Right forelimb (tissue), 1 donor: ENCODE data around the gene RPRD1B.

Source experiments
- DNase-seq: peaks from one replicate; pipeline ENCODE4 v3.0.0-alpha.2; 2018

RPRD1B gene

DNA sequence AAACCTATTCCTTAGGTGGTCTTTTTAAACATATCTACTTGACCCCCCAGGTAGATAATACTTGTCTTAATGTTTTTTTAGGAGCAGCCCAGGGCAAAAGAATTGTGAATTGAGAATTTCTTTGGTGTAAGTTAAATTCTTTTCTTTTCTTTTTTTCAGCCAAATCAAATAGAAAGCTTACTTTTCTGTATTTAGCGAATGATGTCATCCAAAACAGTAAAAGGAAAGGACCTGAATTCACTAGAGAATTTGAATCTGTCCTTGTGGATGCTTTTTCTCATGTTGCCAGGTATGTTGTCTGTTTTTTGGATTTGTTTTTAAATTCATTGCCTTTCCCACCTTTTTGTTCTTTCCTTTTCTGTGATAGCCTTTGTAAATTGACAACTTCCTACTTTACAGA, 6.7 kb downstream of the RPRD1B start:
- no peak for DNase-seq

DNA sequence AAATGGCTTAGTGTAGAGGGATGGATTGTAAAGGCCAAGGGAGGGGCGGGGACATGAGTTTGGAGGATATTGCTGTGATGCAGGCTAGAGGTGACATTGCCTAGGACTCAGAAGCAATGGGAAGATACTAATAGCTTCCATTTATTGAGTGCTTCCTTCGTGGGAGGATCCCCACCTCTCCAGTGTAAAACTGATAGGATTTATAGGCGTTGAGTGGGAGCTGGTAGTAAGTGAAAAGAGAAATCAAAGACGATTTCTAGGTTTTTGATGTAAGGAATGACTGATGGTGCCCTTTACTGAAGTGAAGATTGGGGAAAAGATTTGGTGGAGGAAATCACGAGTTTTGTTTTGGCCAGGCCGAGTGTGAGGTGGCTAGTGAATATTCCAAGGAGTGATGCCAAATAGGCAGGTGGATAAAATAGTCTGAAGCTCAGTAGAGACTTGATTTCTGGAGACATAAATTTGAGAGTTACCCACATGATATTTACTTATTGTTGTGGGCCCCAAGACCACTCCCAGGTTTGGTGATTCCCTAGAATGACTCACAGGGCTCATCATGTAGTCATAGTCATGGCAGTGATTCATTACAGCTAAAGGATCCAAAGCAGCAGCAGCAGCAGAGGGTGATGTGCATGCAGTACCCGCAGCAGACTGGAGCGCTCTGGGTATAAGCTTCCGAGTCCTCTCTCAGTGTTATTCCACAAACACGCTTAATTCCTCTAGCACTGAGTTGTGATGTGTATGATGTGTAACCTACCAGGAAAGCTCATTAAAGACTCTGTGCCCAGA, 10.2 kb downstream of the RPRD1B start:
- no peak for DNase-seq

DNA sequence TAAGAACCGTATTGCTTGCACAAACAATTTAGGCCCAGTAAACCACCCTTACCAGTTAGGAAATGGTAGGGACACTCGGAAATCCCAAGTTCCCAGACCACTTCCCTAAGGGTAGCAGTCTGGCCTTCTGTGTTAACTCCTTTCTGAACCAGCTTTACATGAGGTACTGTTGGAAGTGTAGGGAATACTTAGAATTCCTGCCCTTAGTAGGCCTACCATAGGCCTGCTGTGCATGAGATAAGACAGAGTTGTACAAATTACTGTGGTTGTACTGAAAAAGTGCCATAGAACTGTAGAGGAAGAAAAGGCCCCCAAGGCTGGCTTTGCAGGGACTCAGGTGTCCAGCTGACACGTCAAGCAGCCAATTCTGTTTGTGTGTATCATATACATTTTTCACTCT, 11.1 kb downstream of the RPRD1B start:
- no peak for DNase-seq

DNA sequence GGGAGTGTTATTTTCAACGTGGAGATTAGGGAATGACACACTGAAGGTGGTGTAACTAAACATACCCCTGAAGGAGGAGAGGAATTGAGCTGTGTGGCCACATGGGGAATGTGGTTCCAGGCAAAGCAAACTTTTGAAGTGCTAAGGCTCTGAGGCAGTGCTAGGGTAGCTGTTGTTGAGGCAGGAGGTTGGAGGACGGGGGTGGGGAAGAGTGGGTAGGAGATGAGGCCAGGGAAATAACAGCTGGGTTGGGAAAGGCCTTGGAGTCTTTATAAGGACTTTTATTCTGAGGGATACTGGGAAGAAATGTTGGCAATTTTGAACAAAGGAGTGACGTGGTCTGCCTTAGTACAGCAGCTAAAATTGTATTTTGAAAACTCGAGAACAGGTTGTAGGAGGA, 13.0 kb downstream of the RPRD1B start:
- DNase-seq = no peak

DNA sequence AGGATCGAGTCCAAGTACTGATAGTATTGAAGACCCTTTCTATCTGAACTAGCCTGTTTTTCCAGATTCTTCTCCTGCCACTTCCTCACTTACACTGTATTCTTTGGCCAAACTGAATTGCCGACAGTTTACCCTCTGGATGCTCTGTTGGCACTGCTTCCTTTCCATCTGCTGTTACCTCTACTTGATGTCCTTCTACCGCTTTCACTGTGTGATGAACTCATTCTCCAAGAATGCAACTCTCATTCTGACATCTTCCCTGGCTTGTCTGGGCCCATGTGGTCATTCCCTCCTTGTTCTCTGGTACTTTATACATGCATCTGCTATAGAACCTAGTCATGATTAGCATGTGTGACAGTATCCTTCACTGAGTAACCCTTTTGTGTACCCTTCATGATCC, 16.3 kb downstream of the RPRD1B start:
- DNase-seq = no peak

DNA sequence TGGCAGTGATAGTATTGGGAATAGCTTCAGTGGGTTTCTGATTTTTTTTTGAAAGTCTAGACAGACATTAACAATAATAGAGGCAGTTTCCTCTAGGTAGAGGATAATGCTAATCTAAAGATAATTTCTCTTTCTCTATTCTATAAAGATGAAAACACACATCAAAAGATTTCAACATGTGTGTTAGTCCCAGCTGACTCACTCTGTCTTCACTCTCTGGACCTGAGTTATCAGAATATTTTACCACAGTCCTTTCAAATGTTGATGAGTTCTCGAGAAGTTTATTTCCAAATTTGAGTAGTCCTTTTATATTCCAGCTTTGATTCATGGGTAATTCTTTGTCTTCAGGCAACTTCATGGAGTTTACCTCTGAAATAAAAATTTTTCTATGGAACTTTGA, 17.1 kb downstream of the RPRD1B start:
- no peak for DNase-seq

DNA sequence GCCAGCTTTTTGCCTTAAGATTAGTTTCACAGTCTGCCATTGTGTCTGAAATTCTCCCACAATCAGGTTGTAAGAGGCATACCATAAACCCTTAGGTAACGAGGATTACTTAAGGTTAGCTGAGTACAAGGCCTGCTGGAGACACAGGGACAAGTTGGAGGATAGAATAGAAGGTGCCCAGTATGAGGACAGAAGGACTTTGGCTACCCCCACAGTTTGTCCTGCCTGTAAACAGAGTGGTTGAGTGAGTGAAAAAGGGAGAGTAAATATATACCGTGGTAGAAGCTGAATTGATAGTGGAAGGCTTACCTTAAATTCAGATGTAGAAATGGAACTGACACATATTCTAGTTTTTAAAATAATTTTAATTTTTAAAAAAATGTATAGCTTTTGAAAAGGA, 19.3 kb downstream of the RPRD1B start:
- DNase-seq = no peak

DNA sequence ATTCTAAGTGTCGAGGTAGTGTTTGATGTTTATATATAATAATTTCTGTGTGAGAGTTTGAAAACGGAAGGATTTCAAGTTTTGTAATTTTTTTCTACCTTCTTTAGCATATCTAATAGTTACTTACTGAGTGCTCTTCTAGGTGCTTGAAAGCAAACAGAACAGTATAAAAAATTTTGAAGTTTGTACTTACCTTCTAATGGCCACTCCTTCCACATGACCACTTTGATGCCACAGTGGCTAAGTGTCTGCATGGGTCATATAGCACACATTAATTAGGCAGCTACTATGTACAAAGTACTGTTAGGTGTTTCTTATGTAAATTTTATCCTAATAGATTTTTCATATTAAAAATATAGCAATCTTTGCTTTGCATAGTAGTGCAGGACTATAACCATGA, 21.1 kb downstream of the RPRD1B start:
- DNase-seq = no peak

DNA sequence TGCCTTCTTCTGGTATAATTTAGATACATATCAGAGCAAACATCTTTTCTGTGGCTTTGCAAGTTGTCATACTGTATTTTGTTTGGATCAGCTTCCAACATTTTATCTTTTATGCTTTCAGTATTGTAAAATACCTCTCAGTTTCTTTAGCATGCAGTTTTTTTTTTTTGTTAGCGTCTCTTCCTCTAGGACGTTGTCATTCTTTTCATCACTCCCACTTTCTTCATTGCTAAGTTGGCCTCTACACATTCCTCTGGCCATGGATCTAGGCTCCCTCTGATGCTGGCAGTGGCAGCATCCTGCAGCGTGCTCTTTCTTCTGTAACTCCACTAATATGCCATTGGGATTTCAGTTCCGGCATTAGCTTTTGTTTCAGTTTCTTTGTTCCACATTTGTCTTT, 21.7 kb downstream of the RPRD1B start:
- no peak for DNase-seq

DNA sequence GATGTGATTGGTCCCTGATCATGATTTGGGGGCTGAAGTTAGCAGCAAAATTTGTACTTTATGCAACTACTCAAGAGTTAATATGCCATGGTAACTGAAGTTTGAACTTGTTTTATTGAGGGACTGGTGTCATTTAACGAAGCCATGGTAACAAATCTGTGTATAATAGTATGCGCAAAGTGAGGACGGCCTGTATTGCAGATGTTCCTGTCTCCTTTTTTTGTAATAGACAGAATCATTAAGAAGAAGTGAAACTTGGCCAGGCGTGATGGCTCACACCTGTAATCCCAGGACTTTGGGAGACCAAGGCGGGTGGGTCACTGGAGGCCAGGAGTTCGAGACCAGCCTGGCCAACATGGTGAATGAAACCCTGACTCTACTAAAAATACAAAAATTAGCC, 22.3 kb downstream of the RPRD1B start:
- no peak for DNase-seq

DNA sequence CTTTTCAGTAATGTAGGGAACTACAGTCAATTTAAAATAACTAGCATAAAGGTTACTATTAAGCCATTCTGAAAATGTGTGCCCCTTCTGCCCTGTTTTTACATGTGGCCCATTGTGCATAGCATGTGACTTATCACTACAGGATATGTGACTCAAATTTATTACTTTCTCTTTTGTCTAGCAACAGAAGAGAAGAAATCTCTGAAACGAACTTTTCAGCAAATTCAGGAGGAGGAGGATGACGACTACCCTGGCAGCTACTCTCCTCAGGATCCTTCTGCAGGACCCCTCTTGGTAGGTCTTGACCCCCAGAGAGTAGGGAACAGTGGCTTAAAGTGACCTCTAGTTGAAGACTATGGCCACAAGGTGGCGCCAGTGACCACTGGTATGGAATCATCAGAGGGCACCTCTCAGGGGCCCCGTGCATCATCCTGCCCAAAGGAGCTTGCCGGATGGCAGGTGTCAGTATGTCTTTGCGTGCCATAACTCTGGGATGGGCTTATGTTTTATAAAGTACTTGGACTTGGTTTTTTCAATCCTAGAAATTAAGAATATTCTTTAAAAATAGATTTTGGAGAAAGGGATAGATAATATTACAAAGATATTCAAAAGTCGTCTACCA, 23.9 kb downstream of the RPRD1B start:
- DNase-seq = peak; percentile 83

DNA sequence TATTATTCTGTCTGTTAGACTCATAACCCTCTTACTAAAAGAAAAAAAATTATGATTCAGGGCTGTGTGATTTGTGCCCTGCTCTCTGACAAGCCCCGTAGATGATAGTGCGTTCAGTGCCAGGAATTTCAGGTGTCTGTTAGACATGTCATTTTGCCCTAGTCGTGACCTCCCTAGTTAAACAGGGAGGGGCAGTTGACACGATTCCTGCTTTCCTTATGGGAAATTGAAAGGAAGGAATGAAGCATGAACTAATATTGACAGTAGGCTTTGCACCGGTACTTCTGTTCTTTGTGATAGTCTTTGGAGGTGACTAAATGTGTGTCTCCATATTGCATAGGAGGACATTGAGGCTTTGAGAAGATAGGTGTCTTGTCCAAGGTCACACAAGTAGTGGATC, 26.3 kb downstream of the RPRD1B start:
- no peak for DNase-seq

DNA sequence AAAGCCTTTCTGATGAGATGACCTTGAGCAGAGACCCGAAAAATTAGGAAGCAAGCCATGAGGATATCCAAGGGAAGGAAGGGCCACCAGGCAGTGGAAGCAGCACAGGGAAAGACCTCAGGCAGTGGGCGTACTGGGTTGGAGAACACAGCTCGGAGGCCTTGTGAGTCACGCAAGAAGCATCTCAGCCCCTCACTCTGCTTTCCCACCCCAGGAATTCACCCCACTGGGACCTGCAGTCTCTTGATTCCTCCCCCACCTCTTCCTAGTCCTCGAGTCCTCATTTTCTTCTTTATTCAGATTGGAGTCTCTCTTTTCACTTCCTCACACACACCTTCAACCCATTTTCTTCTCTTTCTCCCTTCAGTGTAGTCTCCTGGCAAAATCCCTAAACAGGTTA, 27.0 kb downstream of the RPRD1B start:
- no peak for DNase-seq

DNA sequence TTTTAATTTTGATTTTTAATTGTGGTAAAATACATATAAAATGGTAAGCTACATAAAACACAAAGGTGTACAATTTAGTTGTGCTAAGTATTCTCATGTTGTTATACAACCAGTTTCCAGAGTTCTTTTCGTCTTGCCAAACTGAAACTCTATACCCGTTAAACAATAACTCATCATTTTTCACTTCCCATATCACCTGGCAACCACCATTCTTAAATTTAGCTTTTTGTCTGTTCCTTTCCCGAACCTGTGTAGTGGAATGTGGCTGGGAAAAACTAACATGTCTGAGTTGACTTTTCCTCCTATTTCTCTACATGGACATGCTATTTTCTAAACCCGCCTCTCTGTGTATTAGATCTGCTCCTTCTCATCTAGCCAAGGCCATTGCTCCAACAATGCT, 27.6 kb downstream of the RPRD1B start:
- no peak for DNase-seq

DNA sequence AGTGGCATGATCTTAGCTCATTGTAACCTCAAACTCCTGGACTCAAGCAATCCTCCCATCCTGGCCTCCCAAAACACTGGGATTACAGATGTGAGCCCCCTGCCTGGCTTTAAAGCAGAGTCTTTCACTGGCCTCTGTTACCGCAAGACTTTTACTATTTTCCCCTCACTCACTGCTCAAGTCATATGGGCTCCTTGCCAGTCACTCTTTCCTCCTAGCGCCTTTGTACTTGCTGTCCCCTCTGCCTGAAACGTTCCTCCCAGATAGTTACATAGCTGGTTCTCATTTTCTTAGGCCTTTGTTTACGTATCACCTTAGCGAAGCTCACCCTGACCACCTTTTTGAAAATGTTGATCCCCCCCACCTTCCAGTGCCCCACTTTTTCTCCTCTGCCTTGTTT, 29.3 kb downstream of the RPRD1B start:
- no peak for DNase-seq

DNA sequence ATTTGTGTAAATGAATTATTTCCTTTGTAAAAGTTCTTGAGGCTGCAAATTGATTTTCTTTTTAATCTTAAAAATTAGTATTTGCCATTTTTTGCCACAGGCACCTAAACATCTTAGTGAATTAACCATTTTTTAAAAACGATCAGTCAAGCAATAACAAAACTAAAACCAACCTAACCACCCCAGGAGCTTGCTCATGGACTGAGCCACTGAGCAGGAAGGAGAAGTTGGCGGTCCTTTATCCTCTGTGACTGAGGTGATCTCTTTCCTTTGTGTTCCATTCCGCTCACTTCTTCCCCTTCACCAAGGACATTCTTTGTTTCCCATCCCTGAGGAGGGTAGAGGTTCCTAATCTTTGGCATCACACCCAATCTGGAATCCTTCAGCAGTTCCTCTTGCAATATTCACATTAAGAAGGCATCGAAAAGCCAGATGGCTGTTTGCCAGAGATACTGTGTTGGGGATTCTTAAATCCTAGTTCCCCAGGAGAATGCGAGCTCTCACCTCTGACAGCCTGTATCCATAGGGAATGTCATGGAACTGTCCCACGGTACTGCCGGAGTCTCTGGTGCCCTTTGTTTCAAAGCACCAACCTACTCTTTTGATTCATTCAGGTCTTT, 30.5 kb downstream of the RPRD1B start:
- no peak for DNase-seq

DNA sequence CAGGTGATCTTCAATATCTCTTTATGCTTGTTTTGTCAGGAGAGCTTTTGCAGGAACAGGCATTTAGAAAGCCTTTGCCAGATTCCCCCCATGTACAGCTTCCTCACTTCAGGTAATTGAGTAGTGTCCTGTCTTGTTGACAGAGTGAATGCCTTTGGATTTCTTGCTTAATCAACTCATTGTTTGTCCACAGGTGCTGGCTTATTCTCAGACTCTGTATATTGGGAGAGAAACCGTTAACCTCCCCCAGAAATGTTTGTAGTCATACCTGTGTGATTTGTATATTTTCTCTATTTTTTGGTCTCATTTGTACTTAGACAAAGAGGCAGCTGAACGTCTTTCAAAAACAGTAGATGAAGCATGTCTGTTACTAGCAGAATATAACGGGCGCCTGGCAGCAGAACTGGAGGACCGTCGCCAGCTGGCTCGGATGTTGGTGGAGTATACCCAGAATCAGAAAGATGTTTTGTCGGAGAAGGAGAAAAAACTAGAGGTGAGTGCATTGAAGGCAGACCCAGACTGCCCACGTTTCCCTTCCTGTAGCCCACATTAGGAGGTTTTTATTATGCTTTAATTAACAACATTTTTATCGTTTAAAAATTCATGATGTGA, 32.3 kb downstream of the RPRD1B start:
- peak; percentile 72 for DNase-seq

DNA sequence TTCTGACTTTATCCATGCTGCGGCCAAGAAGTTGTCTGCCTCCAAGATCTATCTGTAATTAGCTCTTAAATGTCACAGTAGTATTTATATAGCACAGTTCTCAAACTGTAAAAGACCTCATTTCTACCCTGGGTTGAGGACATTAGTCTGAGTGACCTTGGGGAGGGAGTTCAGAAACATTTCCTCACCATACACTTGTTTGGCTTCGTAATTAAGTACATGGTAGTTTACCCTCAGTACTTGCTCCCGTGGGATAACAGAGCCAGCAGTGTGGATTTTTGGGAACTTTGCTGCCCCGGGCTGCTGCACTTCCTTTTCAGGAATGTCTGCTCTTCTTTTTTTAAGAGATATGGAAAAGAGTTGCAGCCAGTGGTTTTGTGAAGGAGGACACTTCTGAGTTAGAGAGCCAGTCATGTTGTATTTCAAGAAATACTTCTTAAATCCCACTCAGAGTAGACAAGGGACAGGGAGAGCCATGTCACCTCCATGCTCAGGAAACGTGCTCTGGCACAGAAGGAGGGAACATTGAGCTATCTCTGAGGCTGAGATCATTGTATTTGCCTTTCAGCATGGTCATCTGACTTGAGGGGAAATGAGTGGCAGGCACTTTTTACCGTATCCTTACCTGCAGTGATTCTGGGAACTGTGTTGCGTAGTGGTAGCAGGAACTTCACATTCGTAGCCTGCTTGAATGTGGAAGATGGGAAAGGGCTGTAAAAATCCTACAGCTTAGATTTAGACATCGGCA, 33.6 kb downstream of the RPRD1B start:
- no peak for DNase-seq

DNA sequence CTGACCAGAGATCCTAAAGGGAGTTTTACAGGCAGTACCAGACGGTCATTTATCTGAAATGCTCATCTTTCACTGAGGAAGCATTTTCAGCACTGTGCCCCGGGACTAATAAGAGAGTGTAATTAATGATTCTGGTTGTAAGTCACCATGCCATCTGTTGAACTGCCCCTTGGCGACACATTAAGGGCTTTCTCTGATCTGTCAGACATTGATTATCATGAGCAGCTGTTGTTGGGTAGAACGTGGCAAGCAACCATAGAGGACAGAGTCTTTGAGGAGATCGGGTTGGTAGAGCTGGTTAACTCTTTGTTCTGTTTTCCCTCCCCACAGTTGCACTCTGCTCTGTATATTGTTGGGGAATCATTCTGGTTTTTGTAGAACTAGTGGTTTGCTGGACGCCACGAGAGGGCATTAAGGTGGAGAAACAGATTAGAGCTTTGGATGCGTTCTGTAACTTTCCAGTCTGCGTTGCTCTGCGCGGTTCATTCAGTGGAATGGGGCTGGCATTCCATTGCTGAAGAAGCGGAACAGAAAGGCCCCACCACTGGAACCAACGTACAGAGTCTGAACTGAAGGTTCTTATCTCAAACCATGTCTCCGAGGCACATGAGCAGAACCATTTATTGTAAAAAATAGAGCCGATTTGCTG, 34.3 kb downstream of the RPRD1B start:
- DNase-seq = no peak

DNA sequence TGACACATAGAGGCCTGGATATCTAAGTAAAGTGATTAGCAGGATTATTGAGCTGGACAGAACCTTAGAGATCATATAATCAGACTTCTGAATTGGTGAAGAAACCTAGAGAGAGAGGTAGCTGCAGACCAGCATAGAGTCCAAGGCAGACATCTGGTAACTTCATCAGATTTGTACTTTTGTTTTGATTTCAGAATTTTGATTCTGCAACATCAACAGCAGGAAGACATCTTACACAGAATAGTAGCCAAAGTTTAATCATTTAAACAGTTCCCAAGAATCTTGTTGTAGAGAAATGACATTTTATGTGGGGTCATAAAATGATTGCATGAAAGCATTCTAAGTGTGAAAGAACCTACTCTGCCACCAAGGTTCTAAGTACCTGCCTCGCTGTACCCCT, 39.4 kb downstream of the RPRD1B start:
- DNase-seq = no peak

DNA sequence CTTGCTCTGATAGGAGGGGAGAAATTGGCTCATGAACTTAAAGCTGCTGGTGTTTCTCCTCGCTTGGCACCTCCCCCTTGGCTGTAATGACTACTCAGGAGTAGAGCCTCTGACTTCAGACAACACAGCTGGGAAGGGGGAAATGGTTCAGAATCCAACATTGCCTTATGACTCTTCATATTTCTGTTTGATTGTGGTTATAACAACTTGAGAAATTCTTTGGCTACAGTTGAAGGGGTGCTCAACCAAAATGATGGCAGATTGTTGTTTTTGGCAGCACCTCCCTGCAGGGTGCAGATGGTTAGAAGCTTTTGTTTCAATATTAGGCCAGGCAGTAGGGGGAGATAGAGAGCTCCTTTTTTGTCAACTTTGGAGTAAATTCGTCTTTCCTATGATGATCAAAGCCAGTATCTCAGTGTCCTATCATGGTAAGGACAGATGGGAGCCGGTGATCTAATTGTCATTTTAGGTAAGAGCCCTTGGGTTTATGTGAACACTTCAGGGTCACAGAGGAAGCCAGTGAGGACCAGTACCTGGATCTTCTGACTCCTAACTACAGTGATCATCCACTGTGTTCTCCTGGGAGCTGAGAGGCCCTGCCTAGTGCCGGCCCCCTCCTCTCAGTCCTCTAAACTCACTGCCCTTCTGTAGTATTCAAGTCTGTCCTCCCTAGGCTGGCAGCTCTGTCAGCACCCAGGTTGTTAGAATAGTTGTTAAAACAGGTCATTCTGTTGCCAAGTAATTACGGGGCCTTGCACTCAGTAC, 39.9 kb downstream of the RPRD1B start:
- DNase-seq = peak; percentile 58
